DND-41 (cell line): ENCODE results near the gene ARHGEF4.

Experiments
- ATAC-seq: fragments of 200-7000 bp; cut with Tn5 transposase; 3 replicates; pipeline ENCODE4 v1.9.1; 2021; ENCODE audit warnings: low read depth; ENCODE audit not compliant: insufficient read depth
- DNase-seq: peaks from one replicate; pipeline ENCODE4 v3.0.0-alpha.2; 2020
- H2AFZ ChIP-seq: 2 replicates; pipeline ENCODE4 v1.6.0; 2012; ENCODE audit warnings: low read depth, low read length
- H3K27ac ChIP-seq: 2 replicates; pipeline ENCODE4 v1.5.1; 2012; ENCODE audit warnings: low read length, inconsistent platforms
- H3K27me3 ChIP-seq: fragments of 200-600 bp; sonication (generic); 2 replicates; pipeline ENCODE4 v1.6.0; 2012; ENCODE audit warnings: low read length, mild to moderate bottlenecking, inconsistent platforms; ENCODE audit not compliant: insufficient read depth, poor library complexity
- H3K36me3 ChIP-seq: 2 replicates; pipeline ENCODE4 v1.5.1; 2012; ENCODE audit warnings: low read length, inconsistent platforms; ENCODE audit not compliant: insufficient read depth
- H3K4me1 ChIP-seq: 2 replicates; pipeline ENCODE4 v1.5.1; 2012; ENCODE audit warnings: mild to moderate bottlenecking, low read length; ENCODE audit not compliant: insufficient read depth
- H3K4me2 ChIP-seq: 2 replicates; pipeline ENCODE4 v1.6.0; 2012; ENCODE audit warnings: mild to moderate bottlenecking, moderate library complexity, low read length, inconsistent platforms; ENCODE audit not compliant: insufficient read depth
- H3K4me3 ChIP-seq, 2 experiments: fragments of 200-600 bp in 1 of 2; shearing (Covaris generic) in 1 of 2; 2 replicates each; pipeline ENCODE4 v1.5.1; 2012 to 2016; ENCODE audit warnings: inconsistent platforms in 2 of 2, low read length in 2 of 2, mild to moderate bottlenecking in 2 of 2, low read depth in 1 of 2, moderate library complexity in 1 of 2
- H3K79me2 ChIP-seq: 2 replicates; pipeline ENCODE4 v1.6.0; 2012; ENCODE audit warnings: low read length, inconsistent platforms; ENCODE audit not compliant: insufficient read depth
- H3K9ac ChIP-seq: 2 replicates; pipeline ENCODE4 v1.6.0; 2012; ENCODE audit warnings: low read depth, mild to moderate bottlenecking, inconsistent platforms, low read length, moderate library complexity
- H3K9me3 ChIP-seq: 2 replicates; pipeline ENCODE4 v1.5.1; 2012; ENCODE audit warnings: low read length, moderate library complexity, mild to moderate bottlenecking, inconsistent platforms; ENCODE audit not compliant: insufficient read depth, severe bottlenecking
- H4K20me1 ChIP-seq: 2 replicates; pipeline ENCODE4 v1.6.0; 2012; ENCODE audit warnings: low read length; ENCODE audit not compliant: insufficient read depth
- CTCF ChIP-seq: IDR thresholded peaks from 2 replicates; pipeline ENCODE4 v1.5.1; 2012; ENCODE audit warnings: borderline replicate concordance, low read length, moderate library complexity, mild to moderate bottlenecking; ENCODE audit not compliant: poor library complexity, severe bottlenecking; ENCODE audit errors: extremely low read depth
- EZH2 ChIP-seq: IDR thresholded peaks from 3 replicates; pipeline ENCODE4 v1.6.1; 2012; ENCODE audit warnings: borderline replicate concordance, low read depth, mild to moderate bottlenecking, moderate library complexity, low read length, inconsistent platforms; ENCODE audit not compliant: severe bottlenecking

The ARHGEF4 gene

GRCh38 chr2:131045286-131046027 lies 208.7 kb downstream of the ARHGEF4 start:
- peaks cover 38% of the 10 kb centered on the region; the same call in 1 of the 2 replicates for H4K20me1 ChIP-seq
- ATAC-seq (no peak), DNase-seq (no peak)
- H3K79me2 ChIP-seq: no peaks in the 10 kb centered on the region
- no peaks in the 10 kb centered on the region for H3K9me3 ChIP-seq
- H3K4me1 ChIP-seq: peaks cover 25% of the 10 kb centered on the region
- H2AFZ ChIP-seq: no peak overlapping the region
- H3K9ac ChIP-seq: no peak overlapping the region
- TF ChIP-seq EZH2: no peak
- no peak for TF ChIP-seq CTCF
- H3K4me2 ChIP-seq: no peak overlapping the region
- no peaks in the 10 kb centered on the region for H3K27me3 ChIP-seq
- H3K27ac ChIP-seq: no peak overlapping the region
- H3K4me3 ChIP-seq: no peak overlapping the region
- peaks cover 38% of the 10 kb centered on the region for H3K36me3 ChIP-seq

GRCh38 chr2:131046028-131046917 lies 209.6 kb downstream of the ARHGEF4 start:
- peaks cover 46% of the 10 kb centered on the region for H3K36me3 ChIP-seq
- ATAC-seq (no peak), DNase-seq (no peak)
- TF ChIP-seq EZH2 (no peak), CTCF (no peak)
- no peak overlapping the region for H3K27ac ChIP-seq
- H2AFZ ChIP-seq: no peak overlapping the region
- H4K20me1 ChIP-seq: peaks cover 44% of the 10 kb centered on the region; the same call in 1 of the 2 replicates
- H3K9ac ChIP-seq: no peak overlapping the region
- peaks cover 16% of the 10 kb centered on the region for H3K4me1 ChIP-seq
- H3K4me2 ChIP-seq: no peak overlapping the region
- no peaks in the 10 kb centered on the region for H3K27me3 ChIP-seq
- H3K79me2 ChIP-seq: no peaks in the 10 kb centered on the region
- H3K4me3 ChIP-seq: no peak overlapping the region
- H3K9me3 ChIP-seq: no peaks in the 10 kb centered on the region

- no peaks in the 10 kb centered on the region for H3K79me2 ChIP-seq
- H3K4me2 ChIP-seq: no peak overlapping the region
- peaks cover 8% of the 10 kb centered on the region for H3K4me1 ChIP-seq
- TF ChIP-seq EZH2: no peak
- DNase-seq (no peak), ATAC-seq (no peak)
- no peaks in the 10 kb centered on the region for H3K27me3 ChIP-seq
- H3K4me3 ChIP-seq: no peak overlapping the region
- H3K9ac ChIP-seq: no peak overlapping the region
- H3K36me3 ChIP-seq: peaks cover 54% of the 10 kb centered on the region
- H2AFZ ChIP-seq: no peak overlapping the region
- H3K9me3 ChIP-seq: no peaks in the 10 kb centered on the region
- no peak overlapping the region for H3K27ac ChIP-seq
- peaks cover 44% of the 10 kb centered on the region; the same call in 1 of the 2 replicates for H4K20me1 ChIP-seq
These were observed 210.4 kb downstream of the ARHGEF4 start for GRCh38 chr2:131046918-131047652.
